ENCODE results near the gene ZNF10.

ZNF10 gene

DNA sequence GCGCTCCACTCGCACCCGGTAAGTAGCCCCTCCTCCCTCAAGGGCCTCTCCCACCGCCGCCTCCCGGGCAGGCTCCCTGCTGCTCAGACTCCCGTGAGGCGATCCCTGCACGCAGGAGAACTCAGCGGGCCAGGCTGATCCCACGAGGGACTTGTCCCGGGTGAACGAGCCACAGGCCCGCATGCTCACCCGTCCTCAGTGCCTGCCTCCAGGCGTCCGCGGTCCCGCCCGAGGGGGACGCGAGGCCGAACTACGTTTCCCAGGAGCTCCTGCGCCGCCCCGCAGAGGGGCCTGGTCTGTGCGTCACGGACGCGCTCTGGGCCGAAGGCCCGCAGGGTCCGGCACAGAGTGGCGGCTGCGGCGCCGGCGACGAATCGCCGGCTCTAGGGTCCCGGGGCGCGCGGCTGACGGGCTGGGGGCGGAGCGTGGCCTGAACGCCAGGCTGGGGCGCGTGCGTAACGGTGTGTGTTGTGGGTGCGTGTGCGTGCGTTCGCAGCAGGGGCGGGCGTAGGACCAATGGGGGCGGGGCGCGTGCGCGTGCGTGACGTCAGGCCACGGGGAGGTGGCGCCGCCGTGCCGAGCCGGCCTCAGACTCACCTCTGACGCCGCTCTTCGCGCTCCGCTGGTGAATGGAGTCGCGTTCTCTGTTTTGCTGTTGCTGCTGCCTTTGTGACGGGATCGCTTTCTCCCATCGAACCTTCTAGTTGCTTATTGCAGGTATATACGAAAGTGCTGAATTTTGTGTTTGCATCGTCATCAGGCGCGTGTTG, at the start of gene ZNF10, which contains the start of gene ZNF891:
Gene ZNF10 (plus strand): TSS at position 590 of the 770 bp plus-strand sequence. CDS start 13,866 bp downstream, outside the sequence.
Gene ZNF891 (minus strand): TSS at position 237 of the 770 bp plus-strand sequence. CDS start 8,356 bp downstream, outside the sequence.
- peak; percentile 84 for DNase-seq (ENCODE audit: low read depth)

DNA sequence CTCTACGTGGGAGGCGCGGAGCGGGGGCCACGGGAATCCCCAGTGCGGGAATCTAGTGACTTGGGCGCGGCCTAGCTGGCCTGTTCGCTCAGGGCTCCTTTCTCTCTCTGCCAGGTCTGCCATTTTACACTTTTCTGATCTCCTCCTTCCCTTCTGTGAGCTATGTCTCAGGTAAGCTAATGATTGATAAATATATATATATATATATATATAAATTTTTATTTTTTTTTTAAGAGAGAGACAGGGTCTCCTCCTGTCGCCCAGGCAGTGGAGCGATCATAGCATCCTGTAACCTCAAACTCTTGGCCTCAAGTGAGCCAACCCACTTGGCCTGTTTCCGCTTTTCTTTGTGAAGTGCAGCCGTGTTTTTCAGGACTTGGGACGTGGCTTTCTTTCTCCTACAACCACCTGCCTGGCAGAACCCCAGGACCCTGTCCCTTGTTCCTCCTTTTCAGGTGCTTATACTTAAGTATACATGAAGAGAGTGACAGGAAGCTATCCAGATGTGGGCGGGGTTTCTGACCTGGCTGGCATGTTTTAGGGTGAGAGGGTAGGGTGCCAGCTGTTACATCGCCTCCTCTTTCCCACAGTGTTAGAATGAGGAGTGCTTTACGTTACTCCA, 49.2 kb upstream of the ZNF10 start:
- no peak for DNase-seq (ENCODE audit: low read depth)

DNA sequence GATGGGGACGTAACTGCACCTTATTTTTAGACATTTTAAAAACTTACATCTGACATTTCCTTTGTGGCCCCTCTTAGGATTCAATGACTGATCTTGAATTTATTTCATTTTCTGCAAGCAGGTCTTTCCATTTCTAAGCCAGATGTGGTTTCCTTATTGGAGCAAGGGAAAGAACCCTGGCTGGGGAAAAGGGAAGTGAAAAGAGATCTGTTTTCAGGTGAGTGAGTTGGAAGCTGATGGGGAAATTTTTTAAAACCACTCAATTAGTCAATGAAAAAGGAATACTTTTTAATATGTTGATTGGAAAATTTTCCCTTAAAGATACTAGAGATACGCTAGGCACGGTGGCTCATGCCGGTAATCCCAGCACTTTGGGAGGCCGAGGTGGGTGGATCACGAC, 47.1 kb upstream of the ZNF10 start:
- no peak for DNase-seq (ENCODE audit: low read depth)

DNA sequence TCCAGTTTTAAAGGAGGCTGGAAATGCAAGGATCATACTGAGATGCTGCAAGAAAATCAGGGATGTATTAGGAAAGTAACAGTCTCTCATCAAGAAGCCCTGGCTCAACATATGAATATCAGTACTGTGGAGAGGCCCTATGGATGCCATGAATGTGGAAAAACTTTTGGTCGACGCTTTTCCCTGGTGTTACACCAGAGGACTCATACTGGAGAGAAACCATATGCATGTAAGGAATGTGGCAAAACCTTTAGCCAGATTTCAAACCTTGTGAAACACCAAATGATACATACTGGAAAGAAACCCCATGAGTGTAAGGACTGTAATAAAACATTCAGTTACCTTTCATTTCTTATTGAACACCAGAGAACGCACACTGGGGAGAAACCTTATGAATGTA, 24.8 kb upstream of the ZNF10 start:
- DNase-seq (ENCODE audit: low read depth): no peak

DNA sequence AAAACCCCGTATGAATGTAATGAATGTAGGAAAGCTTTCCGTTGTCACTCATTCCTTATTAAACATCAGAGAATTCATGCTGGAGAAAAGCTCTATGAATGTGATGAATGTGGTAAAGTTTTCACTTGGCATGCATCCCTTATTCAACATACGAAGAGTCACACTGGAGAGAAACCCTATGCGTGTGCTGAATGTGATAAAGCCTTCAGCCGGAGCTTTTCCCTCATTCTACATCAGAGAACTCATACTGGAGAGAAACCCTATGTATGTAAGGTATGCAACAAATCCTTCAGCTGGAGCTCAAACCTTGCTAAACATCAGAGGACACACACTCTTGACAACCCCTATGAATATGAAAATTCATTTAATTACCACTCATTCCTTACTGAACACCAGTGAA, 24.2 kb upstream of the ZNF10 start:
- DNase-seq (ENCODE audit: low read depth): no peak

DNA sequence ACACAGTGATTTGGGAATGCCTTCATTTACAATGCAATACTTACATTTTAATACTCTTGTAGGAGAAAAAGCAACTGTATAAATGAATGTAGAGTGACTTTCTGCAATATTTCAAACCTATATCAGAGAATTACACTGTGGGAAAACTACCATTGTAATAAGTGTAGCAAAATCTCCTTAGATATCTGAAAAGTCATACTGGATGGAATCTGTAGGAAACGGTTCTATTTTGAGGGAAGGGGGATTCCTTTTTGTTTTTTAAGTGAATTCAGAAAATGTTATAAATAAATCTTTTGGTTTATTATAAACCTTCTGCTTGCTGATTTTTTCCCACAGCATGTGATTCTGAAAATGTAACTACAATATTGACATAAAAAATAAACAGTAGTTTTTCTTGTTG, 23.3 kb upstream of the ZNF10 start:
- DNase-seq (ENCODE audit: low read depth): no peak

DNA sequence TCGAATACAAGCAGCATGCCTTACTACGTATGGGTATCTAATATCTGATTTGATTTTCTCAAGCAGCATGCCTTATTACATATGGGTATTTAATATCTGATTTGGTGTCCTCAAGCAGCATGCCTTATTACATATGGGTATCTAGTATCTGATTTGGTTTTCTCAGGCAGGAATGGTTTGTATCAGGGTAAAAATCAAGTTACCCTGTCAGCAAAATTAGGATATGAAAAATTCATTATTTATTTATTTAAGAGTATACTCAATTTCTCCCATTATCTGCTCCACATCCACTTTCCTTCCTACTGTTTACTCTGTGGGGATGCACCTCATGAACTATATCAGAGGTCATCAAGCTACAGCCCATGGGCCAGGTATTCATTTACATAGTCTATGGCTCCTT, 22.3 kb upstream of the ZNF10 start:
- no peak for DNase-seq (ENCODE audit: low read depth)

DNA sequence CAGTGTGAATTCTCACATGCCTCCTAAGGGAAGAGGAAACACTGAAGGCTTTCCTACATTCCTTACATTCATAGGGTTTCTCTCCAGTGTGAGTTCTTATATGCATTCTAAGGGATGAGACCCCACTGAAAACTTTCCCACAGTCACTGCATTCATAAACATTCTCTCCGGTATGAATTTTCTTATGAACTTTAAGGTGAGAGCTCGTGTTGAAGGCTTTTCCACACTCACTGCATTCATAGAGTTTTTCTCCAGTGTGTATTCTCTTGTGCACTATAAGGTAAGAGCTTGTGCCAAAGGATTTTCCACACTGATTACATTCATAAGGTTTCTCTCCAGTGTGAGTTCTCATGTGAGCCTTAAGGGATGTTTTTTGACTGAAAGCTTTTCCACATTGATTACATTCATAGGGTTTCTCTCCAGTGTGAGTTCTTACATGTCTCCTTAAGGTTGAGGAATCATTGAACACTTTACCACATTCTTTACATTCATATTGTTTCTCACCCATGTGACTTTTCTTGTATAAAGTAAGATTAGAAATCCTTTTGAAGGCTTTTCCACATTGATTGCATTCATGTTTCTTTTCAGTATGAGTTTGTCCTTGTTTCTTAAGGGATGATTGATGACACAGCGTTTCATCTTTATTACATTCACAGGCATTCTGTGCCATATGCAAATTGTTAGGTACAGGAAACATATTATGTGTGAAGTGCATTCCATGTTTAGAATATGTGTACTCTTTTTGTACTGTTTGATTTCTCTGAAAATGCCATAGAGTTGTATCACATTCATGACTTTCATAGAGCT, 9.8 kb upstream of the ZNF10 start:
- DNase-seq (ENCODE audit: low read depth): no peak

DNA sequence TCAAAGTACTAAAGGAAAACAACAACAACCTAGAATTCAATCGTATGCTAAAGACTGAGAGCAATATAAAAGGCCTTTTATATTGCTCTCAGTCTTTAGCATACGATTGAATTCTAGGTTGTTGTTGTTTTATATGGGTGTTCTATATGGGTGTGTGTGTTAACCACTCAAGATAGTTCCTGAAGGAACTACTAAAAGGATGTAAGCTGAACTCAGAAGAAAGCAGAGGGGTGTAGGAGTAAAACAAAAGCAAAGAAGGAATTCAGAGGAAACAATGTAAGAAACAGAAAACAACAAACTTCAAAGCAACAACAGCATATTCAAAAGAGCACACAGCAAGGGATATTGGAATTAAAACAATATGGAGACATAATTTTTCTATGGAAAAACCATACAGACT, 5.8 kb upstream of the ZNF10 start:
- no peak for DNase-seq (ENCODE audit: low read depth)

DNA sequence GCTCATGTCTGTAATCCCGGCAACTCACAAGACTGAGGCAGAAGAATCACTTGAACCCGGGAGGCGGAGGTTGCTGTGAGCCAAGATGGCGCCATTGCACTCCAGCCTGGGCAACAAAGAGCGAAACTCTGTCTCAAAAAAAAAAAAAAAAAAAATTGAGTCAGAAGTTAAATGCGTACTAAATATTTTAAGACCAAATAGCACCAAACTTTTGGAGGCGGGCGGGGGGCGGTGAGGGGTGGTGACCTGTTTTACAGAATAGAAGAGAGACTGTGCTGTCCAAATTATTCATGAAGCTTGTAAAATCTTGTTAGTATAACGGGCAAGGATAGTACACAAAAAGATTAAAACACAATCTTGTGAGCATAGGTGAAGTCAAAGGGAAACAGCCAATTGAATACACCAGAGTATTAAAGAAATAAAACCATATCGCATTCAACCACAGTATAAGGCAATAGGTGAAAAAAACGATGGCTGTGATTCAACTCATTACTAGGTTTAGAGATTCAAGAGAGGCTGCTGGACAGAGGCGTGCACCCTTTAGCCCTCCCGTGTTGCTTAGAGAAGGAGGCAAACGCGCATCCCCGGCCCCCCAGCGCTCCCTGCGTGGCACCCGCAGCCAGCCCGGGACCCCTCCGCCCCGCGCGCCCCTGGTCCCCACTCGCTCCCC, 924 bp upstream of the ZNF10 start:
- no peak for DNase-seq (ENCODE audit: low read depth)

DNA sequence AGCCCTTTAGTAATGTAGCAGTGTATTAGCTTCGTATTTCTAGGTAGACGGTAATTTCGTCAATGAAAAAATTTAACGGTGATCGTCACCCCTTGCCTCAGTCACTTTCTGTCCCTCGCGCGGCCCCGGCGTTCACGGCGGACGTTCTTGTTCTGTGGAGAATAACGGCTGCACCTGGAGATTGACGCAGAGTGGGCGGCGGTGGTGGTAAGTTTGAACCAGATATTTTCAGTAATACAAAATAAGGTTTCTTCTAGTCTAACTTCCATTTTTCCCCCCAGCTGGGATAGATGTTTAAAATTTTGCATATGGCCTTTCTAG, 341 bp downstream of the ZNF10 start:
- DNase-seq (ENCODE audit: low read depth): no peak

DNA sequence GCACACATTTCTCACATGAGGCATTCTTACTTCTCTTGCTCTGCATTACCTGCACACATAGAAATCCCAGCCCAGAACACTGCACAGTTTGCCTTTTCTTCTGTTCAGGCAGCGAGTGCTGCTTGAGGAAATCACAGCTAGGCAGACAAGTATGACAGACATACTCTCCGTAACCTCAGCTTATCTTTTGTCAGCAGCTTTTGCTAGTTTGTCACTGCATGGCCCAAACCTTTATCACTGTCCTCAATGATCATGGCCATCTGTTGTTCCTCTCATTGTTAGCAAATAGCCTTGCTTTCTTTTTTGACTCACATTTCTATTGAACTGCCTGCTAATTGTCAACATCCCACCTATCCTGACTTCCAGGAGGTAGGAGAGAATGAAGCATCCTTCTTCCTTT, 5.3 kb downstream of the ZNF10 start:
- DNase-seq (ENCODE audit: low read depth): no peak

DNA sequence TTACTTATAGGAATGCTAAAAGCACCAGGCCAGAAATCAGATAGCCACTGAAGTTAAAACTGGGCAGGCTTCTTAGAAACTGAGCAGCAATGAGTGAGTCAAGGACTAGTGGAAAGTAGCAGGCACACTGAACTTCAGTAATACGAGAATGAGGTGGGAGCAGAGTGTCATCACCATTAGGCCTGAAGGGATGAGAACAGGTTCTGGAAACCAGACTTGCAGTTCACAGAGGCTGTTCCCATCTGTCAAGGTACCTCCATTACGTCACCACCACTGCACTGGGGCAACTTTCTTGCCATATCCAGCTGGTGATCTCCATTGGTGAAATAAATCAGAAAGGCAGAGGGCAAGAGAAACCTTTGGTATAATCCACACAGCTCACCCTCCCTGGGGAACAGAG, 15.6 kb downstream of the ZNF10 start:
- DNase-seq (ENCODE audit: low read depth): no peak

DNA sequence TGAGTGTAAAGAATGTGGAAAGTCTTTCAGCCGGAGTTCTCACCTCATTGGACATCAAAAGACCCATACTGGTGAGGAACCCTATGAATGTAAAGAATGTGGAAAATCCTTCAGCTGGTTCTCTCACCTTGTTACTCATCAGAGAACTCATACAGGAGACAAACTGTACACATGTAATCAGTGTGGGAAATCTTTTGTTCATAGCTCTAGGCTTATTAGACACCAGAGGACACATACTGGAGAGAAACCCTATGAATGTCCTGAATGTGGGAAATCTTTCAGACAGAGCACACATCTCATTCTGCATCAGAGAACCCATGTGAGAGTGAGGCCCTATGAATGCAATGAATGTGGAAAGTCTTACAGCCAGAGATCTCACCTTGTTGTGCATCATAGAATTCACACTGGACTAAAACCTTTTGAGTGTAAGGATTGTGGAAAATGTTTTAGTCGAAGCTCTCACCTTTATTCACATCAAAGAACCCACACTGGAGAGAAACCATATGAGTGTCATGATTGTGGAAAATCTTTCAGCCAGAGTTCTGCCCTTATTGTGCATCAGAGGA, 25.8 kb downstream of the ZNF10 start:
- no peak for DNase-seq (ENCODE audit: low read depth)

DNA sequence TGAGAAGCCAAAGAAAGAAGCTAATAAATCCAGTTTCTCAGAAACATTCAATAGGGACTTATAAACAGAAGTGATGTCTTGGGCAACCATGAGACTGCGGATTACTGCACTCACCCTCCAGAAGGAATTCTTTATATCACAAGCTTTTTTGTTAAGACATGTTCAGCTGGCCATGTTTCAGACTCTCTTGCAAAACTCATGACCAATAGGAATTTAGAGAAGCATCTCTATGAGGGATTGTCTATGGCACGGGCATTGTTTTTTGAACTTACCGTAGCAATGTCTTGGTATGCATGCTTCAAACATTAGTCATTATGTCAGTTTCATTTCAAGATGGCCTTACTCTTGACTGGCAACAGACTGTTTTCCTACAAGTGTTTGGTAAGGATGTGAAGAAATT, 35.3 kb downstream of the ZNF10 start:
- DNase-seq (ENCODE audit: low read depth): no peak

DNA sequence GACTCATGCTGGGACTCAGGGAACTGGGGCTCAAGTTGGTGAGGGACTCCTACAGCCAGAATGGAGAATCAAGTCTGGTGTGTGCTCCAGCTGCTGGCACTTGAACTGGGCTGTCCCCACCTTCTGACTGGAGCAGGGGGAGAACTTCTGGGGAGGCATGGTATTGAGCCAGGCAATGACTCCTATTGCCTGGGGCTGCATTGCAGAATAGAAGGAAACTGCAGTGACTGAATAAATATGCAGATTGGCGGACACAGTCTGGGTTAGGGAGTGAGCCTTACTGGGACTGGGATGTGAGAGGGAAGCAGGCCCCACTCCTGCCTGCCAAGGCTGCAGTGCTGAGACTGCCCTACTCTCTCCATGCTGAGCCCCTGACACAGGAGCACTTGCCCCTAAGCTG, 42.1 kb downstream of the ZNF10 start:
- DNase-seq (ENCODE audit: low read depth): no peak

DNA sequence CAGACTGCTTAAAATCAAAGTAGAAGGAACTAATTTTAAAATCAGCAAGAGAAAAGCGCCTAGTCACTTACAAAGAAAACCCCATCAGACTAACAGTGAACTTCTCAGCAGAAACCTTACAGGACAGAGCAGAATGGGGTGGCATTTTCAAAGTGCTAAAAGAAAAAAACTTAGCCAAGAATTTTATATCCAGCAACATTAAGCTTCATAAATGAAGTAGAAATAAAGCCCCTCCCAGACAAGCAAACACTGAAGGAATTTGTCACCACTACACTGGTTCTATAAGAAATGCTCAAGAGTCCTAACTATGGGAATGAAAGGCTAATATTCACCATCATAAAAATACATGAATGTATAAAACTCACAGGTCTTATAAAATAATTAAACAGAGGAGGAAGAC, 44.5 kb downstream of the ZNF10 start:
- DNase-seq (ENCODE audit: low read depth): no peak

DNA sequence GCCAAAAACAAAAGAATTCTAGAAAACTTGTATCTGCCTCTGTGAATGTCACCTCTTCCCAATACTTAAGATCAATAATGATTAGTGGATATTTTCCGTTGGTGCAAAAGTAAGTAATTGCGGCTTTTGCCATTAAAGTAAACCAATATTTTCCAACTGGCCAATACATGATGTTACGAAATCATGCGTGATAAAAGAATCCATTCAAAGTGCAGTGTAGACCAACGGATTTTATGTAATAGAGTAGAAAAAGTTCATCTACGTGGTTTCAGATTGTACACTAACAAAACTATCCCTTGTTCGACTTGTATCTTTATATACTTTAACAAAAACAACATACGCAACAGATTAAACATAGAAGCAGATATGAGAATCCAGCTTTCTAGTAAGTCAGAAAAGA, 50.2 kb downstream of the ZNF10 start:
- DNase-seq (ENCODE audit: low read depth): no peak

DNA sequence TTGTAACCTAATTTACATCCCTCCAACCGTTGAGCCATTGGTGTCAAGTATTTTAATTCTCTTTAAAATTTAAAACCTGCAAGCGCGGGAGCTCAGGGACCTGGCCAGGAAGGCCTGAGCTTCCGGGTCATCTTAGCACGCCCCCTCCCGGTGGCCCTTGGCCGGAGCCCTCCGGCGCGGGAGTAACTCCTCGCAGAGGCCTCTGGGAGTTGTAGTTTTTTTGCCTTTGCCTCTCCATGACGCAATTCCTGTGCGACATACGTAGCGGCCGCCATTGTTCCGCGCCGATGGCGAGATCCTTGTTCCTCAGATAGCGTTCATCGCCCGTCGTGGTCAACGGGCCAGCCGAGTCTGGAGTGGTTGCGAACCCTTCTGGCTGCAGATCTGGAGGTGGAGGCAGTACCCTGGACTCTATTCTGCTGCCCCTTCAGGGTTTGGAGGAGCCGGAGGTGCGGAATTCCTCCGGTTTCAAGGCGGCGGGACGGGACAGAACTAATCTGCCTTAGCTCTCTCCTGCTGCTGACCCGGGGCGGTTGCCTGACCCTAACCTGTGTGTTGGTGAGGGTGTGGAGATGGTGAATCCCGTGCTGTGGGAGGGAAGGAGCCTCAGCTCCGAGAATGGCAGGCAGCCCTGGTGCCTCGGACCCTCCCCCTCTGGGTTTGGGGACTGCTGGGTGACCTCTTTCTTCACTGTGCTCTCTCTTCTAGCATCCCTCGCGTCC, 51.0 kb downstream of the ZNF10 start, which contains the start of gene ZNF268:
Gene ZNF268 (plus strand): TSS at position 258 of the 722 bp plus-strand sequence. CDS start 503 bp downstream, outside the sequence.
- DNase-seq (ENCODE audit: low read depth): peak; percentile 61

DNA sequence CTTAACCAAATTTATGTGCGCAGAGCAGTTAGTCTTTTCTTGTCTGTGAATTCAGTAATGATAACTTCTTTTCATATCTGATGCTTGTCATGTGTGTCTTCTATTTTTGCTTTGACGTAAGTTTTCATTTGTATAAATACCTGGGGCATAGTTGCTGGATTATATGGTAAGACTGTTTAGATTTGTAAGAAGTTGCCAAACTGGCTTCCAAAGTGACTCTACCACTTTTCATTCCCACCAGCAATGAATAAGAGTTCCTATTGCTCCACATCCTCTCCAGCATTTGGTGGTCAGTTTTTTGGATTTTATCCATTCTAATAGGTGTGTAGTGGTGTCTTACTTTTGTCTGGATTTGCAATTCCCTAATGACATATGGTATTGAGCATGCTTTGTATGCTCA, 59.7 kb downstream of the ZNF10 start:
- no peak for DNase-seq (ENCODE audit: low read depth)

DNA sequence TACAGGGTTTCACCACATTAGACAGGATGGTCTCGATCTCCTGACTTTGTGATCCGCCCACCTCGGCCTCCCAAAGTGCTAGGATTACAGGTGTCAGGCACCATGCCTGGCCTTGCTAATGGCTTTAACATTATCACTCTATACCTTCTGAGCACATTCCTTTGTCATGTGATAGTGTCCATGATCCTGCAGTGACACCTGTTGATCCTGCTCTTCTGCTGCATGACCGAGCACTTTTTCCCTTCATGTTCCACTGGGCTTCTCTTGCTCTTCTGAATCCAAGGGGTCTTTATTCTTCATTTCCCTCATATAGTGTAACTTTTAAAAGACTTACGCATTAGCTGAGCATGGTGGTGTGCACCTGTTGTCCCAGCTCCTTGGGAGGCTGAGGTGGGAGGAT, 62.4 kb downstream of the ZNF10 start:
- DNase-seq (ENCODE audit: low read depth): no peak

All from T-helper 22 cell (primary cell).